Fibroblast of lung (primary cell): ENCODE data around the gene SLC9A5. TPM values are rescaled to one million over a fixed set of nuclear protein-coding genes. Genes with fewer than 3 reads are reported as not detected.

Experiments
- DNase-seq, 2 donors: peaks; one replicate each; pipeline versions ENCODE4 v3.0.0 to v3.0.0-alpha.2; 2010; ENCODE audit warnings: low read depth in 2 of 2
- H2AFZ ChIP-seq: 2 replicates; pipeline ENCODE4 v1.5.1; 2012; ENCODE audit warnings: low read length, control low read depth, inconsistent platforms
- H3K27ac ChIP-seq: 2 replicates; pipeline ENCODE4 v1.5.1; 2011; ENCODE audit warnings: low read length, control low read depth; ENCODE audit not compliant: insufficient read depth
- H3K27me3 ChIP-seq: 2 replicates; pipeline ENCODE4 v1.5.1; 2011; ENCODE audit warnings: mild to moderate bottlenecking, low read length; ENCODE audit not compliant: control insufficient read depth, insufficient read depth
- H3K36me3 ChIP-seq: 2 replicates; pipeline ENCODE4 v1.5.1; 2011; ENCODE audit warnings: low read length; ENCODE audit not compliant: control insufficient read depth, insufficient read depth
- H3K4me1 ChIP-seq: 2 replicates; pipeline ENCODE4 v1.5.1; 2011; ENCODE audit warnings: low read length; ENCODE audit not compliant: control insufficient read depth, insufficient read depth; ENCODE audit errors: extremely low read depth
- H3K4me2 ChIP-seq: 2 replicates; pipeline ENCODE4 v1.5.1; 2011; ENCODE audit warnings: low read length, control low read depth; ENCODE audit not compliant: insufficient read depth; ENCODE audit errors: extremely low read depth
- H3K4me3 ChIP-seq, 4 experiments: fragments of 200-600 bp in 1 of 4; sonication (generic) in 1 of 4; replicated peaks in 1 of 4; 2 replicates each; pipeline ENCODE4 v1.5.1; 2011 to 2016; ENCODE audit warnings: low read length in 4 of 4, low read depth in 3 of 4, mild to moderate bottlenecking in 3 of 4, control low read depth in 2 of 4, inconsistent platforms in 1 of 4, mixed read lengths in 1 of 4; ENCODE audit not compliant: insufficient read depth in 1 of 4; ENCODE audit errors: control extremely low read depth in 1 of 4
- H3K79me2 ChIP-seq: 2 replicates; pipeline ENCODE4 v1.5.1; 2012; ENCODE audit warnings: mild to moderate bottlenecking, low read length, inconsistent platforms; ENCODE audit not compliant: control insufficient read depth, insufficient read depth
- H3K9ac ChIP-seq: 2 replicates; pipeline ENCODE4 v1.5.1; 2011; ENCODE audit warnings: mild to moderate bottlenecking, low read length, control low read depth; ENCODE audit not compliant: insufficient read depth
- H3K9me3 ChIP-seq: 2 replicates; pipeline ENCODE4 v1.5.1; 2012; ENCODE audit warnings: low read depth, low read length; ENCODE audit not compliant: control insufficient read depth, insufficient read depth
- H4K20me1 ChIP-seq: 2 replicates; pipeline ENCODE4 v1.5.1; 2011; ENCODE audit warnings: low read length; ENCODE audit not compliant: control insufficient read depth, insufficient read depth; ENCODE audit errors: extremely low read depth
- CTCF ChIP-seq, 2 donors: IDR thresholded peaks in 1 of 2; conservative IDR thresholded peaks in 1 of 2; 1 replicate in 1 of 2; 2 replicates in 1 of 2; pipeline ENCODE4 v1.5.1; 2011 to 2012; ENCODE audit warnings: low read length in 2 of 2, control low read depth in 1 of 2, inconsistent platforms in 1 of 2, low read depth in 1 of 2, mild to moderate bottlenecking in 1 of 2
- EZH2 ChIP-seq: IDR thresholded peaks from 2 replicates; pipeline ENCODE4 v1.5.1; 2012; ENCODE audit warnings: low read length, control low read depth, mild to moderate bottlenecking; ENCODE audit errors: missing control alignments
- polyA plus RNA-seq, 2 donors: library from polyadenylated mRNA; depleted of rRNA in 1 of 2; stranded (reverse) in 1 of 2; unstranded in 1 of 2; fragments of >200 nt; gene quantifications; 2 replicates each; pipeline ENCODE4 v1.2.1, GENCODE V29; 2011 to 2012; ENCODE audit warnings: missing spikeins in 1 of 2
- total RNA-seq: library from RNA; depleted of rRNA; stranded (reverse); fragments of >200 nt; gene quantifications from 2 replicates; pipeline ENCODE4 v1.2.1, GENCODE V29; 2014

Gene SLC9A5
- total and polyA plus RNA-seq, 2 donors (not counting 1 experiment from before 2014, with no cell fraction given), result 2.0 to 2.3 TPM

GRCh38 chr16:67280090-67281015 is 31.6 kb downstream of the SLC9A5 start:
- H3K27me3 ChIP-seq, result no peaks in the 10 kb centered on the region
- peaks cover 9% of the 10 kb centered on the region for H3K36me3 ChIP-seq
- no peak overlapping the region for H3K4me2 ChIP-seq
- H3K4me1 ChIP-seq, result peaks cover 16% of the 10 kb centered on the region
- H3K79me2 ChIP-seq, result peaks cover 5% of the 10 kb centered on the region
- no peak overlapping the region for H3K9ac ChIP-seq
- no peak overlapping the region for H2AFZ ChIP-seq
- no peak for TF ChIP-seq EZH2
- no peak for TF ChIP-seq CTCF (conservative IDR thresholded peaks at IDR 0.05 in 1 of 2, IDR thresholded peaks at IDR 0.05 in 1 of 2; ENCODE audit: low read depth in 1 of 2, low read length in 2 of 2)
- H3K9me3 ChIP-seq, result no peaks in the 10 kb centered on the region
- no peak overlapping the region for H3K27ac ChIP-seq
- no peak for DNase-seq
- no peaks in the 10 kb centered on the region for H4K20me1 ChIP-seq
- H3K4me3 ChIP-seq, result peak overlapping the region in 1 of 4 experiments; percentile 16

- no peak for DNase-seq
- Histone ChIP-seq H3K27ac (no peak overlapping the region), H3K4me1 (peaks cover 12% of the 10 kb centered on the region)
Observed at GRCh38 chr16:67281536-67282446, 33.0 kb downstream of the SLC9A5 start.

More at GRCh38 chr16:67281536-67282446, 33.0 kb downstream of the SLC9A5 start:
- Histone ChIP-seq H3K4me3 (no peak overlapping the region), H3K79me2 (peaks cover 5% of the 10 kb centered on the region), H4K20me1 (no peaks in the 10 kb centered on the region), H2AFZ (no peak overlapping the region), H3K4me2 (no peak overlapping the region), H3K36me3 (peaks cover 15% of the 10 kb centered on the region), H3K9me3 (no peaks in the 10 kb centered on the region), H3K27me3 (no peaks in the 10 kb centered on the region), H3K9ac (no peak overlapping the region)
- no peak for TF ChIP-seq CTCF (conservative IDR thresholded peaks at IDR 0.05 in 1 of 2, IDR thresholded peaks at IDR 0.05 in 1 of 2; ENCODE audit: low read depth in 1 of 2, low read length in 2 of 2)
- no peak for TF ChIP-seq EZH2
